HG02610 (cell line): ENCODE measurements around the gene CAPN13.

Experiments
- ATAC-seq: cut with Tn5 transposase; IDR thresholded peaks from one replicate; pipeline ENCODE4 v1.9.1; 2021; ENCODE audit warnings: mild to moderate bottlenecking, moderate library complexity; ENCODE audit not compliant: unreplicated experiment

The CAPN13 gene

GRCh38 chr2:30684516-30684915, 122.7 kb downstream of the CAPN13 start:
- no peak for ATAC-seq

GRCh38 chr2:30684026-30684425, 123.2 kb downstream of the CAPN13 start:
- ATAC-seq, result no peak

- no peak for ATAC-seq
Observed at GRCh38 chr2:30683236-30683956, 123.8 kb downstream of the CAPN13 start.

GRCh38 chr2:30681022-30681421, 126.2 kb downstream of the CAPN13 start:
- no peak for ATAC-seq

- no peak for ATAC-seq
Observed at GRCh38 chr2:30680121-30680520, 127.1 kb downstream of the CAPN13 start.

GRCh38 chr2:30679426-30680088, 127.7 kb downstream of the CAPN13 start:
- no peak for ATAC-seq

GRCh38 chr2:30678410-30679137, 128.7 kb downstream of the CAPN13 start:
- no peak for ATAC-seq

- no peak for ATAC-seq
Observed at GRCh38 chr2:30677861-30678385, 129.3 kb downstream of the CAPN13 start.

GRCh38 chr2:30677231-30677630, 130.0 kb downstream of the CAPN13 start:
- no peak for ATAC-seq

- ATAC-seq, result no peak
Observed at GRCh38 chr2:30675758-30676157, 131.5 kb downstream of the CAPN13 start.

GRCh38 chr2:30673127-30673526, 134.1 kb downstream of the CAPN13 start:
- ATAC-seq, result no peak
